NT2/D1 (cell line): ENCODE measurements around the gene SERPINB6.
A peak's percentile ranks its signal among the peaks of the same experiment; 100 is the strongest.

Experiments
- DNase-seq: peaks from one replicate; pipeline ENCODE4 v3.0.0-alpha.2; 2011; ENCODE audit warnings: low read depth, low spot score
- H3K27me3 ChIP-seq: 2 replicates; pipeline ENCODE4 v1.6.0; 2011; ENCODE audit warnings: mild to moderate bottlenecking; ENCODE audit not compliant: insufficient read length, insufficient read depth
- H3K36me3 ChIP-seq: 2 replicates; pipeline ENCODE4 v1.6.1; 2011; ENCODE audit warnings: mild to moderate bottlenecking, low read length, mixed read lengths; ENCODE audit not compliant: insufficient read depth, insufficient read length
- H3K4me1 ChIP-seq: 2 replicates; pipeline ENCODE4 v1.5.1; 2011; ENCODE audit not compliant: insufficient read depth, insufficient read length
- H3K4me3 ChIP-seq: 2 replicates; pipeline ENCODE4 v1.5.1; 2011; ENCODE audit warnings: low read depth; ENCODE audit not compliant: insufficient read length
- H3K9ac ChIP-seq: 2 replicates; pipeline ENCODE4 v1.6.0; 2011; ENCODE audit warnings: low read depth; ENCODE audit not compliant: insufficient read length
- H3K9me3 ChIP-seq: 2 replicates; pipeline ENCODE4 v1.5.1; 2011; ENCODE audit warnings: mild to moderate bottlenecking, low read length; ENCODE audit not compliant: insufficient read depth
- SUZ12 ChIP-seq: IDR thresholded peaks from 2 replicates; pipeline ENCODE4 v1.6.1; 2011; ENCODE audit not compliant: insufficient read length, insufficient read depth; ENCODE audit errors: extremely low read depth
- YY1 ChIP-seq: IDR thresholded peaks from 2 replicates; pipeline ENCODE4 v1.6.1; 2011; ENCODE audit not compliant: insufficient read length, insufficient read depth
- ZNF274 ChIP-seq: IDR thresholded peaks from 2 replicates; pipeline ENCODE4 v1.6.1; 2011; ENCODE audit warnings: mild to moderate bottlenecking, low read depth, low read length

Gene SERPINB6

DNA sequence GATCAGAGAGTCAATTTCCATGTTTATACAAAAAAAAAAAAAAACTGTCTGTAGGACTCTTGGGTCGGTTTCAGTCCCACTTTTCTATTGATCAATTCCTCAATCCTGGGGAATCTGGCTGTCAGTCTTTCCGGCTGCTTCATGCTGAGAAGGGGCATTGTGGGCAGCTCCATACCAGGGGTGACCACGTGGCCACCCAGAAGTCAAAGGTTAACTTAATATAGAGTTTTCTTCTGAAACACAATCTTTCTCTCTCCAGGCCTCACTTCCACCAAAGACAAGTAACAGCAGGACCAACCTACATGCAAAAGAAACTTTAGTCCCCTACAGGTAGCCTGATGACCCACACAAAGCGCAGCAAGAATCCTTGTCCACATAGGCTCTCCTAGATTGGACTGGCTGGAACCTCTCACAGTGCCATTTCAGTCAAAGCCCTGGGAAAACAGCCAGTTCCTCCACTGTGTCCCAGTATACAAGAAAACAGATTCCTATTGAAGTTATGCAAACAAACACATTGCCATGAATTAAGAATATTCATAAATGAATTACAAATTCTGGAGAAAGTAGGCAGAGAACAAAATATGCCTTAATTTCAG lies 49.7 kb downstream of the SERPINB6 start:
- Histone ChIP-seq H3K9ac (no peak overlapping the region), H3K4me1 (peaks cover 9% of the 10 kb centered on the region), H3K36me3 (no peaks in the 10 kb centered on the region), H3K9me3 (no peaks in the 10 kb centered on the region), H3K4me3 (no peak overlapping the region), H3K27me3 (no peaks in the 10 kb centered on the region)
- TF ChIP-seq YY1 = no peak
- no peak for TF ChIP-seq ZNF274
- no peak for TF ChIP-seq SUZ12
- DNase-seq = no peak

- no peaks in the 10 kb centered on the region for H3K36me3 ChIP-seq
- H3K9me3 ChIP-seq = no peaks in the 10 kb centered on the region
- DNase-seq = no peak
- no peak overlapping the region for H3K4me3 ChIP-seq
- TF ChIP-seq ZNF274 (no peak), YY1 (no peak), SUZ12 (no peak)
- H3K4me1 ChIP-seq = peaks cover 9% of the 10 kb centered on the region
- H3K27me3 ChIP-seq = no peaks in the 10 kb centered on the region
- H3K9ac ChIP-seq = no peak overlapping the region
These were observed 50.7 kb downstream of the SERPINB6 start for GRCh38 chr6:2920671-2921112.

DNA sequence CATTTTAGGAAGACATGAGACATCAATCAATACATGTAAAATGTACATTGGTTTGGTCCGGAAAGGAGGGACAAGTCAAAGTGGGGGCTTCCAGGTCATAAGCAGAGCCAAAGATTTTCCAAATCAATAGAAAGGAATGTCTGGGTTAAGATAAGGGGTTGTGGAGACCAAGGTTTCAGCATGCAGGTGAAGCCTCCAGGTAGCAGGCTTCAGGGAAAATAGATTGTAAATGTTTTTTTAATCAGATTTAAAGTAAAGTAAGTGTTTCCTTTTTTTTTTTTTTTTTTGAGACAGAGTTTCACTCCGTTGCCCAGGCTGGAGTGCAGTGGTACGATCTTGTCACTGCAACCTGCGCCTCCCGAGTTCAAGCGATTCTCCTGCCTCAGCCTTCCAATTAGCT lies 51.5 kb downstream of the SERPINB6 start:
- no peak for TF ChIP-seq YY1
- no peak for TF ChIP-seq ZNF274
- no peak for TF ChIP-seq SUZ12
- no peaks in the 10 kb centered on the region for H3K36me3 ChIP-seq
- H3K27me3 ChIP-seq = no peaks in the 10 kb centered on the region
- no peak overlapping the region for H3K4me3 ChIP-seq
- DNase-seq = no peak
- H3K9me3 ChIP-seq = no peaks in the 10 kb centered on the region
- H3K9ac ChIP-seq = no peak overlapping the region
- peaks cover 9% of the 10 kb centered on the region for H3K4me1 ChIP-seq

- no peak for TF ChIP-seq ZNF274
- TF ChIP-seq YY1 = no peak
- TF ChIP-seq SUZ12 = no peak
- no peak for DNase-seq
- H3K27me3 ChIP-seq = no peaks in the 10 kb centered on the region
- no peak overlapping the region for H3K9ac ChIP-seq
- no peaks in the 10 kb centered on the region for H3K36me3 ChIP-seq
- H3K4me3 ChIP-seq = no peak overlapping the region
- H3K9me3 ChIP-seq = no peaks in the 10 kb centered on the region
- H3K4me1 ChIP-seq = peaks cover 9% of the 10 kb centered on the region
These were observed 52.0 kb downstream of the SERPINB6 start for GRCh38 chr6:2919401-2919800.

GRCh38 chr6:2918936-2919335 lies 52.4 kb downstream of the SERPINB6 start:
- no peak for TF ChIP-seq ZNF274
- TF ChIP-seq YY1 = no peak
- TF ChIP-seq SUZ12 = no peak
- Histone ChIP-seq H3K4me1 (peaks cover 12% of the 10 kb centered on the region), H3K4me3 (no peak overlapping the region), H3K27me3 (no peaks in the 10 kb centered on the region), H3K36me3 (no peaks in the 10 kb centered on the region), H3K9me3 (no peaks in the 10 kb centered on the region), H3K9ac (no peak overlapping the region)
- DNase-seq = no peak

DNA sequence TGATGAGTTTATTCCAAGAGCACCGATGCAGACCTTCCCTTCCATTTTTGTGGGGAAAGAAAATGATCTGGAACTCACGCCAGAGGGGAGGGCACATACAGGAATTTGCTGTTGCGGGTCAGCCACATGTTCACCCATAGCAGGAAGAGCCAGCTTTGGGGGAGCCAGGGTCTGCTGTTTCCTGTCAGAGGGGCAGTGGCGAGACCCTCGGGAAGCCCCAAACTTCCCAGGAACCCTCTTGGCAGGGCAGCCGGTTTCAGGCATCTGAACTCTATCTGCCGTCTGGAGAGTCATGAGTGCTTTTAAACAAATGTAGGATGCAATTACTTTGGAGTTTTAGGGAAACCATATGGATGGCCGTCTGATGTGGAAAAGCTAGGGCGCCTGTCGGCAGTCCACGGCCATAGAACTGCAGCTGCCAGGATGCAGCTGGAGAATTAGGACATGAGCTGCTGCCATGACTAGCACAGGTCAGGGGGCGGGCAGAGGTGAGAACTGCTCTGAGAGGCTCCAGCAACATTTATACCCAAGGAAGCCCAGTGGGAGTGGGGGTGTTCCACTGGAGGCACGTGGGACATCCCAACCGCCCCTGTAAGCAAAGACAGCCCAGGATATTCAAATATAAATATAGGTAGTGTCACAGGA lies 53.4 kb downstream of the SERPINB6 start:
- no peaks in the 10 kb centered on the region for H3K27me3 ChIP-seq
- H3K9ac ChIP-seq = no peak overlapping the region
- no peaks in the 10 kb centered on the region for H3K36me3 ChIP-seq
- peaks cover 12% of the 10 kb centered on the region for H3K4me1 ChIP-seq
- H3K4me3 ChIP-seq = no peak overlapping the region
- DNase-seq = no peak
- TF ChIP-seq SUZ12 = no peak
- no peak for TF ChIP-seq YY1
- no peak for TF ChIP-seq ZNF274
- H3K9me3 ChIP-seq = no peaks in the 10 kb centered on the region

DNA sequence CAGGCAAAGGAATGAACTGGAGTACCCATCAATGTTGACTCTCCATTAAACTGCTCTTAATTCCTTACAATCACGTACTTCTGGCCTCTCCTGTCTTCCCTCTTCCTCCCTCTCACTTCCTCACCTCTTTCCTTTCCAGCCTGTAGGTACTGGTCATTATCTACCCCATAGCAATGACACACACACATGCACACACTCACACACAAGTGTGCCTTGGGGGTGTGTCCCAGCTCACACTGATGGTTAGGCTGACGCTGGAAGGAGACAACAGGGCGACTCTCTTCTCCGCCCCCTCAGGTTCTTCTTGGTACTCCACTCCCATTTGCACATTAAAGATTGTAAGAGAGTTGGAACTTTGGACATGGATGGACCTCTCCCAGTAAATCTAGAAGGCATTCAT lies 54.3 kb downstream of the SERPINB6 start:
- no peak for DNase-seq
- Histone ChIP-seq H3K9ac (peak overlapping the region; percentile 34), H3K9me3 (no peaks in the 10 kb centered on the region), H3K4me1 (peaks cover 12% of the 10 kb centered on the region), H3K4me3 (no peak overlapping the region), H3K27me3 (no peaks in the 10 kb centered on the region), H3K36me3 (no peaks in the 10 kb centered on the region)
- no peak for TF ChIP-seq SUZ12
